HepG2 (cell line): ENCODE measurements around the gene MBD4. TPM values are rescaled to one million over a fixed set of nuclear protein-coding genes. Genes with fewer than 3 reads are reported as not detected.

Experiments used
- ARID4A ChIP-seq: sonication (generic); formaldehyde crosslinking; IDR thresholded peaks from 2 replicates; pipeline ENCODE4 v1.5.0; 2020; ENCODE audit warnings: mild to moderate bottlenecking, missing genetic modification reagents, borderline replicate concordance
- CSRNP2 ChIP-seq: sonication (generic); formaldehyde crosslinking; conservative IDR thresholded peaks from 2 replicates; pipeline ENCODE4 v1.8.0; 2022; ENCODE audit warnings: low read depth, missing genetic modification reagents
- ELF3 ChIP-seq: IDR thresholded peaks from 2 replicates; pipeline ENCODE4 v1.6.1; 2016; ENCODE audit warnings: missing genetic modification reagents, missing compliant biosample characterization
- FIP1L1 ChIP-seq: fragments of 200-400 bp; formaldehyde crosslinking; IDR thresholded peaks from 2 replicates; pipeline ENCODE4 v1.6.1; 2018; ENCODE audit warnings: low read depth, mild to moderate bottlenecking, low read length, moderate library complexity, borderline replicate concordance; ENCODE audit not compliant: insufficient read depth
- FOXK1 ChIP-seq: sonication (generic); formaldehyde crosslinking; IDR thresholded peaks from 2 replicates; pipeline ENCODE4 v1.4.0; 2020; ENCODE audit warnings: low read depth, missing genetic modification reagents, borderline replicate concordance
- FOXP4 ChIP-seq: sonication (generic); formaldehyde crosslinking; IDR thresholded peaks from 2 replicates; pipeline ENCODE4 v1.4.0; 2020; ENCODE audit warnings: missing genetic modification reagents
- HNF1B ChIP-seq: sonication (generic); formaldehyde crosslinking; IDR thresholded peaks from 2 replicates; pipeline ENCODE4 v1.5.1; 2020; ENCODE audit warnings: mild to moderate bottlenecking, moderate library complexity, missing genetic modification reagents
- IKZF1 ChIP-seq: fragments of 450-650 bp; IDR thresholded peaks from 2 replicates; pipeline ENCODE4 v1.7.1; 2016
- KAT7 ChIP-seq: IDR thresholded peaks from 2 replicates; pipeline ENCODE4 v1.6.1; 2018; ENCODE audit warnings: borderline replicate concordance, missing compliant biosample characterization
- LCORL ChIP-seq, 2 experiments: fragments of 450-650 bp in 1 of 2; sonication (generic) in 1 of 2; formaldehyde crosslinking in 1 of 2; IDR thresholded peaks; 2 replicates each; pipeline versions ENCODE4 v1.5.0 to v1.6.1; 2017 to 2020; ENCODE audit warnings: antibody characterized with exemption in 1 of 2, missing genetic modification reagents in 1 of 2
- MEF2D ChIP-seq: sonication (generic); formaldehyde crosslinking; IDR thresholded peaks from 2 replicates; pipeline ENCODE4 v1.5.1; 2020; ENCODE audit warnings: mild to moderate bottlenecking, missing genetic modification reagents
- MIER3 ChIP-seq: IDR thresholded peaks from 2 replicates; pipeline ENCODE4 v1.6.1; 2016; ENCODE audit warnings: missing compliant biosample characterization, borderline replicate concordance
- MTF2 ChIP-seq: sonication (generic); formaldehyde crosslinking; IDR thresholded peaks from 2 replicates; pipeline ENCODE4 v1.5.0; 2020; ENCODE audit warnings: missing genetic modification reagents, borderline replicate concordance
- NAIF1 ChIP-seq: sonication (generic); formaldehyde crosslinking; IDR thresholded peaks from 2 replicates; pipeline ENCODE4 v1.5.0; 2020; ENCODE audit warnings: mild to moderate bottlenecking, missing genetic modification reagents, borderline replicate concordance
- POLR2A ChIP-seq, 2 experiments: IDR thresholded peaks; 2 replicates each; pipeline ENCODE4 v1.6.1; 2011; ENCODE audit warnings: low read depth in 2 of 2, low read length in 2 of 2, mild to moderate bottlenecking in 1 of 2, moderate library complexity in 1 of 2; ENCODE audit not compliant: insufficient read depth in 1 of 2
- RARA ChIP-seq: IDR thresholded peaks from 2 replicates; pipeline ENCODE4 v1.6.1; 2016; ENCODE audit warnings: missing genetic modification reagents, missing compliant biosample characterization
- SETDB1 ChIP-seq: sonication (generic); formaldehyde crosslinking; IDR thresholded peaks from 2 replicates; pipeline ENCODE4 v1.5.1; 2020; ENCODE audit warnings: missing genetic modification reagents, mild to moderate bottlenecking, borderline replicate concordance
- ZMYM4 ChIP-seq: sonication (generic); formaldehyde crosslinking; IDR thresholded peaks from 2 replicates; pipeline ENCODE4 v1.8.1; 2023; ENCODE audit warnings: mild to moderate bottlenecking, missing genetic modification reagents
- ZNF207 ChIP-seq: fragments of 450-650 bp; IDR thresholded peaks from 2 replicates; pipeline ENCODE4 v1.6.1; 2016; ENCODE audit warnings: antibody characterized with exemption, borderline replicate concordance
- ZNF619 ChIP-seq: sonication (generic); formaldehyde crosslinking; IDR thresholded peaks from 2 replicates; pipeline ENCODE4 v1.4.0; 2020; ENCODE audit warnings: mild to moderate bottlenecking, missing genetic modification reagents
- polyA plus RNA-seq, 8 experiments: library from polyadenylated mRNA; depleted of rRNA in 3 of 8; stranded (reverse) in 7 of 8; unstranded in 1 of 8; fragments of >200 nt; fragmentation: Illumina TruSeq in 4 of 8; extraction: Trizol in 4 of 8; gene quantifications; 2 replicates each; pipeline versions ENCODE4 v1.2.1 to v1.2.3, GENCODE V29; 2011 to 2016; ENCODE audit warnings: low read depth in 4 of 8, missing spikeins in 1 of 8, mixed read lengths in 1 of 8; ENCODE audit not compliant: insufficient read depth in 1 of 8
- total RNA-seq, 5 experiments: library from RNA; depleted of rRNA; stranded (reverse); fragments of >200 nt; fragmentation: Illumina TruSeq; extraction: Trizol; gene quantifications; 2 replicates each; pipeline ENCODE4 v1.2.3, GENCODE V29; 2016; ENCODE audit warnings: low read depth in 1 of 5

The MBD4 gene
- total and polyA plus RNA-seq, 2 of the 13 experiments (the other 11 are each of a cell fraction or from before 2014, with no cell fraction given), result 14.9 to 25.3 TPM

- peak; percentile 70; the same call in 1 of the 2 replicates for TF ChIP-seq LCORL (IDR thresholded peaks at IDR 0.05)
- peak; percentile 59; the same call in 1 of the 2 replicates for TF ChIP-seq LCORL (CRISPR knock-in tag; IDR thresholded peaks at IDR 0.05)
- no peak for TF ChIP-seq ZMYM4 (CRISPR knock-in tag)
- TF ChIP-seq ARID4A (CRISPR knock-in tag), result peak; percentile 16; the same call in 1 of the 2 replicates
- TF ChIP-seq MIER3 (CRISPR knock-in tag), result peak; percentile 42; the same call in 1 of the 2 replicates
- TF ChIP-seq KAT7 (CRISPR knock-in tag), result no peak
- TF ChIP-seq CSRNP2 (CRISPR knock-in tag), result no peak
- peak; percentile 39; the same call in 1 of the 2 replicates for TF ChIP-seq ELF3 (CRISPR knock-in tag)
- no peak for TF ChIP-seq ZNF619 (CRISPR knock-in tag)
- TF ChIP-seq HNF1B (CRISPR knock-in tag), result no peak
- no peak for TF ChIP-seq FIP1L1
- 0 out of 2 replicates have a peak, but pooled peaks have one; percentile 60 for TF ChIP-seq MEF2D (CRISPR knock-in tag)
- TF ChIP-seq POLR2A (IDR thresholded peaks at IDR 0.05; ENCODE audit: insufficient read depth in 1 of 2, low read depth in 2 of 2, low read length in 2 of 2), result no peak
- TF ChIP-seq IKZF1, result no peak
- no peak for TF ChIP-seq ZNF207
- 0 out of 2 replicates have a peak, but pooled peaks have one; percentile 41 for TF ChIP-seq FOXP4
- TF ChIP-seq SETDB1 (CRISPR knock-in tag), result no peak
- no peak for TF ChIP-seq NAIF1
- no peak for TF ChIP-seq MTF2 (CRISPR knock-in tag)
- peak; percentile 40 for TF ChIP-seq RARA (CRISPR knock-in tag)
- TF ChIP-seq FOXK1 (CRISPR knock-in tag), result peak; percentile 48; the same call in 1 of the 2 replicates
Observed at GRCh38 chr3:129413687-129414506, 25.9 kb downstream of the MBD4 start (continued).
